ENCODE data around the gene OR5M10.

OR5M10 gene

GRCh38 chr11:56533054-56533740, 44.3 kb downstream of the OR5M10 start:
- H3K36me3 ChIP-seq (ENCODE audit: control insufficient read depth, insufficient read depth, low read length), result no peaks in the 10 kb centered on the region
- H3K4me1 ChIP-seq, result no peaks in the 10 kb centered on the region
- H3K27ac ChIP-seq, result no peak overlapping the region
- no peak overlapping the region for H2AFZ ChIP-seq
- no peak overlapping the region for H3K4me2 ChIP-seq (ENCODE audit: low read length)
- no peak overlapping the region for H3K9ac ChIP-seq
- no peaks in the 10 kb centered on the region for H3K27me3 ChIP-seq (ENCODE audit: control insufficient read depth, insufficient read depth, low read length)
- H3K79me2 ChIP-seq, result no peaks in the 10 kb centered on the region
- no peak for TF ChIP-seq CTCF (IDR thresholded peaks at IDR 0.05)
- H3K4me3 ChIP-seq (ENCODE audit: low read depth, low read length), result no peak overlapping the region
- no peaks in the 10 kb centered on the region for H3K9me3 ChIP-seq (ENCODE audit: control insufficient read depth, low read length)

- H3K4me3 ChIP-seq (ENCODE audit: low read depth, low read length), result no peak overlapping the region
- H3K9me3 ChIP-seq (ENCODE audit: control insufficient read depth, low read length), result no peaks in the 10 kb centered on the region
- TF ChIP-seq CTCF (IDR thresholded peaks at IDR 0.05), result no peak
- H3K36me3 ChIP-seq (ENCODE audit: control insufficient read depth, insufficient read depth, low read length), result no peaks in the 10 kb centered on the region
- H3K27ac ChIP-seq, result no peak overlapping the region
- H3K9ac ChIP-seq, result no peak overlapping the region
- no peaks in the 10 kb centered on the region for H3K4me1 ChIP-seq
- H3K4me2 ChIP-seq (ENCODE audit: low read length), result no peak overlapping the region
- H2AFZ ChIP-seq, result no peak overlapping the region
- no peaks in the 10 kb centered on the region for H3K79me2 ChIP-seq
- H3K27me3 ChIP-seq (ENCODE audit: control insufficient read depth, insufficient read depth, low read length), result no peaks in the 10 kb centered on the region
Observed at GRCh38 chr11:56531856-56532255, 45.7 kb downstream of the OR5M10 start.

All from parathyroid adenoma (tissue), 2 donors.